Measurements from ENCODE around the gene LIG4. TPM values are rescaled to one million over a fixed set of nuclear protein-coding genes. Genes with fewer than 3 reads are reported as not detected.

The LIG4 gene
- total RNA-seq, 1 donor = 10.1 TPM

GRCh38 chr13:108214441-108215271, 680 bp downstream of the LIG4 start:
- Histone ChIP-seq H3K36me3 (ENCODE audit: insufficient read depth, low read length) (peaks cover 3% of the 10 kb centered on the region), H3K79me2 (ENCODE audit: insufficient read depth, low read length) (peaks cover 36% of the 10 kb centered on the region), H3K4me1 (ENCODE audit: insufficient read depth, low read length) (peaks cover 26% of the 10 kb centered on the region), H2AFZ (ENCODE audit: low read length) (peak overlapping the region; percentile 77), H4K20me1 (ENCODE audit: insufficient read depth, low read length) (no peaks in the 10 kb centered on the region), H3K9me3 (ENCODE audit: low read depth, low read length) (no peaks in the 10 kb centered on the region), H3K4me2 (ENCODE audit: insufficient read depth, low read length) (peak overlapping the region; percentile 98), H3K27me3 (ENCODE audit: insufficient read depth, low read length) (no peaks in the 10 kb centered on the region), H3K4me3 (ENCODE audit: insufficient read depth, low read length) (peak overlapping the region; percentile 78), H3K27ac (ENCODE audit: low read depth, low read length) (peak overlapping the region; percentile 73)
- no peak for DNase-seq (ENCODE audit: insufficient read length, low spot score, missing footprints)
- TF ChIP-seq, protein P1, sequence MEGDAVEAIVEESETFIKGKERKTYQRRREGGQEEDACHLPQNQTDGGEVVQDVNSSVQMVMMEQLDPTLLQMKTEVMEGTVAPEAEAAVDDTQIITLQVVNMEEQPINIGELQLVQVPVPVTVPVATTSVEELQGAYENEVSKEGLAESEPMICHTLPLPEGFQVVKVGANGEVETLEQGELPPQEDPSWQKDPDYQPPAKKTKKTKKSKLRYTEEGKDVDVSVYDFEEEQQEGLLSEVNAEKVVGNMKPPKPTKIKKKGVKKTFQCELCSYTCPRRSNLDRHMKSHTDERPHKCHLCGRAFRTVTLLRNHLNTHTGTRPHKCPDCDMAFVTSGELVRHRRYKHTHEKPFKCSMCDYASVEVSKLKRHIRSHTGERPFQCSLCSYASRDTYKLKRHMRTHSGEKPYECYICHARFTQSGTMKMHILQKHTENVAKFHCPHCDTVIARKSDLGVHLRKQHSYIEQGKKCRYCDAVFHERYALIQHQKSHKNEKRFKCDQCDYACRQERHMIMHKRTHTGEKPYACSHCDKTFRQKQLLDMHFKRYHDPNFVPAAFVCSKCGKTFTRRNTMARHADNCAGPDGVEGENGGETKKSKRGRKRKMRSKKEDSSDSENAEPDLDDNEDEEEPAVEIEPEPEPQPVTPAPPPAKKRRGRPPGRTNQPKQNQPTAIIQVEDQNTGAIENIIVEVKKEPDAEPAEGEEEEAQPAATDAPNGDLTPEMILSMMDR (IDR thresholded peaks at IDR 0.05; ENCODE audit: extremely low read depth, low read depth, low read length) = no peak

- Histone ChIP-seq H2AFZ (ENCODE audit: low read length) (peak overlapping the region; percentile 77), H3K4me1 (ENCODE audit: insufficient read depth, low read length) (peaks cover 19% of the 10 kb centered on the region), H3K4me2 (ENCODE audit: insufficient read depth, low read length) (peak overlapping the region; percentile 98)
These were observed 1.4 kb downstream of the LIG4 start for GRCh38 chr13:108213946-108214345.

DNA sequence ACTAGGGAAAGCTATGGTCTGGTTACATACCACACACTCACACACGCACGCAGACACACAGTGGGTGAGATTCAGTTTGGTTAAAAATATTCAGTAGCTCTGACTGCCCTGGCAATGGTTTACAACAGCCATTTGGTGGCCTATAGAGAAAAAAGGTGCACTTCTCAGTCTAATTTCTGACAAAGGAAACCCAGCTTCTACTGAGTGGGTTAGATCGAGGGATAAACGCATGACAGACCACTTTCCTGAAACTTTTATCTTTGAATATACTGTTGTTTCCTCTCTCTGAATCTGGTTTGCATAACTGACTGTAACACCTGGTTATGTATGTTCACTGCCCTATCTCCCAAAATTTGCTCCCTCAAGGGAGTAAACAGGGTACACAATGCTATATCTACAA, 2.5 kb downstream of the LIG4 start:
- no peak overlapping the region for H2AFZ ChIP-seq (ENCODE audit: low read length)
- H3K27me3 ChIP-seq (ENCODE audit: insufficient read depth, low read length) = no peaks in the 10 kb centered on the region
- H4K20me1 ChIP-seq (ENCODE audit: insufficient read depth, low read length) = no peaks in the 10 kb centered on the region

More at GRCh38 chr13:108213946-108214345, 1.4 kb downstream of the LIG4 start:
- Histone ChIP-seq H3K27me3 (ENCODE audit: insufficient read depth, low read length) (no peaks in the 10 kb centered on the region), H3K9me3 (ENCODE audit: low read depth, low read length) (no peaks in the 10 kb centered on the region), H3K4me3 (ENCODE audit: insufficient read depth, low read length) (peak overlapping the region; percentile 78), H3K36me3 (ENCODE audit: insufficient read depth, low read length) (peaks cover 7% of the 10 kb centered on the region), H3K79me2 (ENCODE audit: insufficient read depth, low read length) (peaks cover 29% of the 10 kb centered on the region), H4K20me1 (ENCODE audit: insufficient read depth, low read length) (no peaks in the 10 kb centered on the region), H3K27ac (ENCODE audit: low read depth, low read length) (peak overlapping the region; percentile 73)
- TF ChIP-seq, protein P1 (IDR thresholded peaks at IDR 0.05; ENCODE audit: extremely low read depth, low read depth, low read length) = no peak
- no peak for DNase-seq (ENCODE audit: insufficient read length, low spot score, missing footprints)

GRCh38 chr13:108210551-108210950, 4.8 kb downstream of the LIG4 start:
- H3K4me2 ChIP-seq (ENCODE audit: insufficient read depth, low read length) = no peak overlapping the region
- H3K27me3 ChIP-seq (ENCODE audit: insufficient read depth, low read length) = no peaks in the 10 kb centered on the region
- peaks cover 8% of the 10 kb centered on the region for H3K4me1 ChIP-seq (ENCODE audit: insufficient read depth, low read length)
- H2AFZ ChIP-seq (ENCODE audit: low read length) = no peak overlapping the region
- TF ChIP-seq, protein P1 (IDR thresholded peaks at IDR 0.05; ENCODE audit: extremely low read depth, low read depth, low read length) = no peak
- no peaks in the 10 kb centered on the region for H4K20me1 ChIP-seq (ENCODE audit: insufficient read depth, low read length)
- H3K27ac ChIP-seq (ENCODE audit: low read depth, low read length) = no peak overlapping the region
- peaks cover 7% of the 10 kb centered on the region for H3K36me3 ChIP-seq (ENCODE audit: insufficient read depth, low read length)
- H3K79me2 ChIP-seq (ENCODE audit: insufficient read depth, low read length) = peaks cover 4% of the 10 kb centered on the region
- H3K9me3 ChIP-seq (ENCODE audit: low read depth, low read length) = no peaks in the 10 kb centered on the region
- DNase-seq (ENCODE audit: insufficient read length, low spot score, missing footprints) = no peak
- no peak overlapping the region for H3K4me3 ChIP-seq (ENCODE audit: insufficient read depth, low read length)

More for the DNA sequence above, 2.5 kb downstream of the LIG4 start:
- TF ChIP-seq, protein P1 (IDR thresholded peaks at IDR 0.05; ENCODE audit: extremely low read depth, low read depth, low read length) = no peak
- peaks cover 19% of the 10 kb centered on the region for H3K79me2 ChIP-seq (ENCODE audit: insufficient read depth, low read length)
- H3K4me1 ChIP-seq (ENCODE audit: insufficient read depth, low read length) = peaks cover 18% of the 10 kb centered on the region
- no peak for DNase-seq (ENCODE audit: insufficient read length, low spot score, missing footprints)
- H3K9me3 ChIP-seq (ENCODE audit: low read depth, low read length) = no peaks in the 10 kb centered on the region
- H3K36me3 ChIP-seq (ENCODE audit: insufficient read depth, low read length) = peaks cover 7% of the 10 kb centered on the region
- no peak overlapping the region for H3K27ac ChIP-seq (ENCODE audit: low read depth, low read length)
- no peak overlapping the region for H3K4me3 ChIP-seq (ENCODE audit: insufficient read depth, low read length)
- no peak overlapping the region for H3K4me2 ChIP-seq (ENCODE audit: insufficient read depth, low read length)

All from osteoblast (primary cell).